Choroid plexus epithelial cell (primary cell): ENCODE data around the gene PRAME.
A peak's percentile ranks its signal among the peaks of the same experiment; 100 is the strongest.

ENCODE experiments used
- DNase-seq: peaks from one replicate; pipeline ENCODE4 v3.0.0-alpha.2; 2010; ENCODE audit warnings: low read depth
- H3K4me3 ChIP-seq: 2 replicates; pipeline ENCODE4 v1.5.1; 2011; ENCODE audit warnings: low read depth, mild to moderate bottlenecking, control low read depth, low read length, moderate library complexity
- CTCF ChIP-seq: conservative IDR thresholded peaks from 2 replicates; pipeline ENCODE4 v1.5.1; 2011; ENCODE audit warnings: low read depth, mild to moderate bottlenecking, control low read depth, inconsistent platforms, low read length, moderate library complexity

Gene PRAME

GRCh38 chr22:22598144-22598543, 39.1 kb upstream of the PRAME start:
- no peak for TF ChIP-seq CTCF
- no peak overlapping the region for H3K4me3 ChIP-seq
- DNase-seq = no peak

GRCh38 chr22:22595001-22595835, 36.2 kb upstream of the PRAME start:
- TF ChIP-seq CTCF = no peak
- DNase-seq = no peak

GRCh38 chr22:22593964-22594656, 35.0 kb upstream of the PRAME start:
- peak; percentile 69 for TF ChIP-seq CTCF
- DNase-seq = peak; percentile 65

More at GRCh38 chr22:22595001-22595835, 36.2 kb upstream of the PRAME start:
- no peak overlapping the region for H3K4me3 ChIP-seq

GRCh38 chr22:22593250-22593649, 34.2 kb upstream of the PRAME start:
- no peak for TF ChIP-seq CTCF
- H3K4me3 ChIP-seq = no peak overlapping the region

More at GRCh38 chr22:22593964-22594656, 35.0 kb upstream of the PRAME start:
- no peak overlapping the region for H3K4me3 ChIP-seq

GRCh38 chr22:22591348-22592299, 32.6 kb upstream of the PRAME start:
- no peak overlapping the region for H3K4me3 ChIP-seq
- DNase-seq = peak; percentile 15
- TF ChIP-seq CTCF = peak; percentile 31

More at GRCh38 chr22:22593250-22593649, 34.2 kb upstream of the PRAME start:
- no peak for DNase-seq

- no peak for TF ChIP-seq CTCF
- no peak for DNase-seq
- H3K4me3 ChIP-seq = no peak overlapping the region
These were observed 31.2 kb upstream of the PRAME start for GRCh38 chr22:22590136-22590891.
